ENCODE measurements around the gene CLEC4F. TPM values are rescaled to one million over a fixed set of nuclear protein-coding genes. Genes with fewer than 3 reads are reported as not detected.
A peak's percentile ranks its signal among the peaks of the same experiment; 100 is the strongest.

The CLEC4F gene
- total RNA-seq, 1 experiment from 2014 or later, result not detected

GRCh38 chr2:70767699-70768589 is 52.5 kb downstream of the CLEC4F start, which contains the start of gene ADD2:
TSS of gene ADD2 (minus strand) at chr2:70768200. CDS start at chr2:70706408, 61,792 bp downstream.
- in situ Hi-C loops (cut with HindIII; ENCODE audit: low pct_unique_long_range_greater_than_20kb, low sequenced_read_pairs), result no loop called here
- DNase-seq (ENCODE audit: low read depth), result peak; percentile 55

DNA sequence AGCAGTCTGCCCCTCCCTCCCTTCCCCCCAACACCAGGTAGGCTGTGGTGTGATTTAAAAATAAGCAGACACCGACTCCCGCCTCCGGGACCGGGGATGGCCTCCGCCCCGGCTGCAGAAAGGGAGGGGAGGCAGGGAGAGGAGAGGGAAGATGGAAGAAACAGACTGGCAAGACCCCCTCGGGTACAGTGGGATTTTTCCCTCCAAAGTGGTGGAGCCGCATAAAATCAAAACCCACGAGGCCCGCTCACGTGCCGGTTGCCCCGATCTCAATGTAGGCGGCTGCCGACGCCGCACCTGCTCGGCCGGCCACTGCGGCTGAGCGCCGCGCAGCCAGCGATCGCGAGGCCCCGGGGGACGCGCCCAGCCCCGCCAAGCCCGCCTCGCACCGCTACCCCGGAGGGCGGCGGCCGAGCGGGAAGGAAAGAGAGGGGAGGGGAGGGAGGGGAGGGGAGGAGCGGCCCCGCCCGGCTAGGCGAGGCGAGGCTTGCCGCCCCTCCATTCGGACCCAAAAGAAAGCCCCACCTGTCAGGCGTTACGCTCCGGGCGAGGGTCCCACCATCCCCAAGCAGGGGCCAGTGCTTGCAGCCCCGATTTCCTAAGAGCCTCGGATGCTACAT is 53.2 kb downstream of the CLEC4F start:
- in situ Hi-C loops (cut with HindIII; ENCODE audit: low pct_unique_long_range_greater_than_20kb, low sequenced_read_pairs), result no loop called here
- peak; percentile 41 for DNase-seq (ENCODE audit: low read depth)

DNA sequence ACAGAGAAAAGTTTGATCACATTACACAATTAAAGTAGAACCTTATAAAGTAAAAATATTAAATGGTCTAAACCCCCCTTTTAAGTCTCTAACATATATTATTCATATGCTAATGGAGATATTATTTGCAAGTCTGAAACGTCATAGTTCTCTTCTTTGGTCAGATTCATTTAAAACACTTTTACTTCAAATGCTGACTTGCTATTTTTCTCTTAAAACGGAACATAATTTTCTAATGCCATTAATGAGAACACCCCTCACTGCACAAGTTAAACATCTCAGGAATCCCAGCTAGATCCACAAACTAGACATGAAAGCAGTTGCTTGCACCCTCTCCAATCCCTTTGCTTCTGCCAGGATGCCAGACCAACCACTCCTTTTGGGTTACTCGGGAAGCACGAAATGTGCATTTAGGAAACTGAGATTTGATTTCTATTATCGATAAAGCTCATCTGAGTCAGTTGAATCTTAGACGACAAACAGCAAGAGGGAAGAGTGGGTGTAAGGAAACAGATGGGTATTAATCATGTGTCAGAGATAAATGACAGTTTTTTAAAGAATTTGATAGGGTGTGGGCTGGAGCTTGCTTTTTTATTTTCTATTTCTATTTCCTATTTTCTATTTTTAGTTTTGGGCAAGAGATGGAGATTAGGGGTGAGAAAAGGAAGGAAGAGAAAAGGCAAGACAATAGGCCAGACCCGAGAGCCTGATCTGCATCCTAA is 53.9 kb downstream of the CLEC4F start:
- in situ Hi-C loops (cut with HindIII; ENCODE audit: low pct_unique_long_range_greater_than_20kb, low sequenced_read_pairs), result no loop called here
- DNase-seq (ENCODE audit: low read depth), result no peak

DNA sequence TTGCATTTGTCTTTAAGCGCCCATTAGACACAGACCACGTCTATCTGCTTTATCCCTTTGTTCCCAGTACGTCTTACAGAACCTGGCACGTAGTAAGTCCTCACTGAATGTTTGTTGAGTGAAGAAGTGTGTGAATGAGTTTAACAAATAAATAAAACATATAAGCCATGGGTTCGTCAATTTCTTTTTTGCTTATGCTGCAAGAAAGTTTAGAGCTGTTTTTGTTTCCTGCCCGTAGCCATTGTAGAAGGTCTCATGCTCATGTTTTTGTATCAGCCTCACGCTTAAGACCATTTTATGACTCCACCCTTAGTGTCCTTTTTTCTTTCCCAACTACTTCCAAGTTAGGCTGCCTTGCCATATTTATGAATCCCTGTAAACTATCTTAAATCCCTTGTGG is 54.9 kb downstream of the CLEC4F start:
- DNase-seq (ENCODE audit: low read depth), result no peak
- in situ Hi-C loops (cut with HindIII; ENCODE audit: low pct_unique_long_range_greater_than_20kb, low sequenced_read_pairs), result no loop called here

DNA sequence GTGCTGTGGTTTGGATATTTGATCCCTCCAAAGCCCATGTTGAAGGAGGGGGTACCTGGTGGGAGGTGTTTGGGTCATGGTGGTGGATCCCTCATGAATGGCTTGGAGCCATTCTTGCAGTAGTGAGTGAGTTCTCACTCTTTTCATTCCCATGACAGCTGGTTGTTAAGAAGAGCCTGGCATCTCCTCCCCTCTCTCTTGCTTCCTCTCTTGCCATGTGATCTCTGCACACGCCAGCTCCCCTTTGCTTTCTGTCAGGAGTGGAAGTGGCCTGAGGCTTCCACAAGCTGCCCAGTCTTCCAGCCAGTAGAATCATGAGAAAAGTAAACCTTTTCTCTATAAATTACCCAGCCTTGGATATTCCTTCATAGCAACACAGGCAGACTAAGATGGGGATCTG is 61.0 kb downstream of the CLEC4F start:
- in situ Hi-C loops (cut with HindIII; ENCODE audit: low pct_unique_long_range_greater_than_20kb, low sequenced_read_pairs), result no loop called here

More for the DNA sequence above, 61.0 kb downstream of the CLEC4F start:
- DNase-seq (ENCODE audit: low read depth), result no peak

Other genes with a start within 250 kb of the CLEC4F start
- 3.8 and 14.8 TPM in 2 replicates for gene ADD2, start 52.4 kb downstream of the CLEC4F start, total RNA-seq (2014; rRNA removed; shearing (Covaris generic); ENCODE audit: low replicate concordance)
- not detected in 2 replicates for gene FIGLA, start 30.0 kb downstream of the CLEC4F start, total RNA-seq (2014; rRNA removed; shearing (Covaris generic); ENCODE audit: low replicate concordance)
- gene CD207, start 15.2 kb upstream of the CLEC4F start, total RNA-seq (2014; rRNA removed; shearing (Covaris generic); ENCODE audit: low replicate concordance), result not detected in 2 replicates
- gene VAX2, start 80.0 kb upstream of the CLEC4F start, total RNA-seq (2014; rRNA removed; shearing (Covaris generic); ENCODE audit: low replicate concordance), result not detected in 2 replicates
- not detected in 2 replicates for gene ATP6V1B1, start 115.3 kb upstream of the CLEC4F start, total RNA-seq (2014; rRNA removed; shearing (Covaris generic); ENCODE audit: low replicate concordance)
- gene ANKRD53, start 158.0 kb upstream of the CLEC4F start, total RNA-seq (2014; rRNA removed; shearing (Covaris generic); ENCODE audit: low replicate concordance), result not detected in 2 replicates
- gene TEX261, start 174.3 kb upstream of the CLEC4F start, total RNA-seq (2014; rRNA removed; shearing (Covaris generic); ENCODE audit: low replicate concordance), result 33.2 and 57.8 TPM in 2 replicates
- gene NAGK, start 248.0 kb upstream of the CLEC4F start, total RNA-seq (2014; rRNA removed; shearing (Covaris generic); ENCODE audit: low replicate concordance), result 53.4 and 124 TPM in 2 replicates